Liver (tissue), 9 donors: ENCODE data around the gene FLAD1. TPM values are rescaled to one million over a fixed set of nuclear protein-coding genes. Genes with fewer than 3 reads are reported as not detected.

Experiments used
- DNase-seq: peaks from one replicate; pipeline ENCODE4 v3.0.0-alpha.2; 2017; ENCODE audit warnings: low spot score
- H3K27ac ChIP-seq, 2 donors: one replicate each; pipeline ENCODE4 v1.7.0; 2013; ENCODE audit warnings: inconsistent platforms in 2 of 2, low read length in 2 of 2, control low read depth in 1 of 2, low read depth in 1 of 2, mild to moderate bottlenecking in 1 of 2
- H3K27me3 ChIP-seq, 4 donors: one replicate each; pipeline versions ENCODE4 v1.6.1 to v1.7.0; 2013; ENCODE audit warnings: low read length in 3 of 4, inconsistent platforms in 1 of 4, mild to moderate bottlenecking in 1 of 4, moderate library complexity in 1 of 4; ENCODE audit not compliant: control insufficient read depth in 4 of 4, insufficient read depth in 4 of 4
- H3K36me3 ChIP-seq, 4 donors: one replicate each; pipeline versions ENCODE4 v1.6.1 to v1.7.0; 2013; ENCODE audit warnings: low read length in 3 of 4, mild to moderate bottlenecking in 3 of 4, low read depth in 1 of 4, moderate library complexity in 1 of 4; ENCODE audit not compliant: control insufficient read depth in 4 of 4, insufficient read depth in 3 of 4
- H3K4me1 ChIP-seq, 4 donors: one replicate each; pipeline versions ENCODE4 v1.6.1 to v1.7.0; 2013; ENCODE audit warnings: low read length in 3 of 4, mild to moderate bottlenecking in 3 of 4, moderate library complexity in 1 of 4; ENCODE audit not compliant: control insufficient read depth in 4 of 4, insufficient read depth in 4 of 4
- H3K4me3 ChIP-seq, 3 donors: one replicate each; pipeline versions ENCODE4 v1.6.1 to v1.7.0; 2013; ENCODE audit warnings: low read length in 3 of 3, control low read depth in 1 of 3, low read depth in 1 of 3, mild to moderate bottlenecking in 1 of 3
- H3K9ac ChIP-seq, 2 donors: one replicate each; pipeline ENCODE4 v1.7.0; 2013; ENCODE audit warnings: low read length in 2 of 2, mild to moderate bottlenecking in 2 of 2, moderate library complexity in 2 of 2, control low read depth in 1 of 2, low read depth in 1 of 2
- H3K9me3 ChIP-seq, 4 donors: one replicate each; pipeline versions ENCODE4 v1.6.1 to v1.7.0; 2013; ENCODE audit warnings: low read length in 3 of 4; ENCODE audit not compliant: control insufficient read depth in 4 of 4
- CTCF ChIP-seq: fragments of 150-350 bp; IDR thresholded peaks from 2 replicates; pipeline ENCODE4 v1.5.1; 2017; ENCODE audit warnings: improper control_type of control experiment, low read depth, low read length; ENCODE audit not compliant: missing input control
- EGR1 ChIP-seq, 2 donors: IDR thresholded peaks; 2 replicates each; pipeline ENCODE4 v1.6.1; 2016 to 2018; ENCODE audit warnings: antibody characterized with exemption in 2 of 2, low read depth in 2 of 2
- FOXA1 ChIP-seq: IDR thresholded peaks from 2 replicates; pipeline ENCODE4 v1.6.1; 2016; ENCODE audit warnings: antibody characterized with exemption
- FOXA2 ChIP-seq: IDR thresholded peaks from 2 replicates; pipeline ENCODE4 v1.6.1; 2016; ENCODE audit warnings: antibody characterized with exemption
- GABPA ChIP-seq, 2 donors: IDR thresholded peaks in 1 of 2; conservative IDR thresholded peaks in 1 of 2; 2 replicates each; pipeline ENCODE4 v1.6.1; 2016; ENCODE audit warnings: antibody characterized with exemption in 2 of 2, mild to moderate bottlenecking in 1 of 2, moderate library complexity in 1 of 2
- HNF4A ChIP-seq, 2 donors: conservative IDR thresholded peaks; 2 replicates each; pipeline ENCODE4 v1.6.1; 2016; ENCODE audit warnings: antibody characterized with exemption in 2 of 2, mild to moderate bottlenecking in 2 of 2
- HNF4G ChIP-seq: IDR thresholded peaks from 2 replicates; pipeline ENCODE4 v1.6.1; 2016; ENCODE audit warnings: antibody characterized with exemption
- JUND ChIP-seq, 2 donors: IDR thresholded peaks; 2 replicates each; pipeline ENCODE4 v1.6.1; 2016; ENCODE audit warnings: antibody characterized with exemption in 2 of 2
- MAX ChIP-seq: IDR thresholded peaks from 2 replicates; pipeline ENCODE4 v1.6.1; 2016; ENCODE audit warnings: antibody characterized with exemption
- NR2F2 ChIP-seq: IDR thresholded peaks from 2 replicates; pipeline ENCODE4 v1.6.1; 2016; ENCODE audit warnings: antibody characterized with exemption
- RAD21 ChIP-seq, 2 donors: IDR thresholded peaks; 2 replicates each; pipeline ENCODE4 v1.6.1; 2016; ENCODE audit warnings: antibody characterized with exemption in 2 of 2, mild to moderate bottlenecking in 2 of 2
- RXRA ChIP-seq, 2 donors: IDR thresholded peaks; 2 replicates each; pipeline ENCODE4 v1.6.1; 2017 to 2018; ENCODE audit warnings: antibody characterized with exemption in 2 of 2, mild to moderate bottlenecking in 1 of 2
- SP1 ChIP-seq: IDR thresholded peaks from 2 replicates; pipeline ENCODE4 v1.6.1; 2018; ENCODE audit warnings: antibody characterized with exemption, mild to moderate bottlenecking
- TAF1 ChIP-seq: conservative IDR thresholded peaks from 2 replicates; pipeline ENCODE4 v1.6.1; 2016; ENCODE audit warnings: antibody characterized with exemption, mild to moderate bottlenecking
- YY1 ChIP-seq: IDR thresholded peaks from 2 replicates; pipeline ENCODE4 v1.6.1; 2016; ENCODE audit warnings: antibody characterized with exemption, mild to moderate bottlenecking
- ZBTB33 ChIP-seq: IDR thresholded peaks from 2 replicates; pipeline ENCODE4 v1.6.1; 2016; ENCODE audit warnings: antibody characterized with exemption
- WGBS: extraction: QIAGEN DNeasy Blood & Tissue Kit; methylation state at CpG from one replicate; pipeline ENCODE4 v1.1.7; 2013; 5-methylcytosine and 5-hydroxymethylcytosine counted together
- polyA plus RNA-seq, 2 donors: library from polyadenylated mRNA; stranded (reverse) in 1 of 2; unstranded in 1 of 2; fragments of 200-250 nt in 1 of 2; fragments of >200 nt in 1 of 2; fragmentation: Nextera tagmentation in 1 of 2; extraction: Ambion mirVana in 1 of 2; gene quantifications; one replicate each; pipeline versions ENCODE4 v1.2.1 to v1.2.3, GENCODE V29; 2013 to 2015
- total RNA-seq, 2 donors: library from RNA; depleted of rRNA; stranded (reverse); fragments of >200 nt; gene quantifications; one replicate each; pipeline ENCODE4 v1.2.3, GENCODE V29; 2014
- TF ChIP-seq, protein P1 (sequence below): IDR thresholded peaks from 2 replicates; pipeline ENCODE4 v1.6.1; 2016; ENCODE audit warnings: antibody characterized with exemption, mild to moderate bottlenecking
- TF ChIP-seq, protein P2 (sequence below): IDR thresholded peaks from 2 replicates; pipeline ENCODE4 v1.6.1; 2016; ENCODE audit warnings: antibody characterized with exemption
- donor health status: healthy.
- donor health status: healthy.
- donor health status: healthy.
- donor health status: healthy.
- donor health status: healthy.

FLAD1 gene
- total and polyA plus RNA-seq, 4 donors: 10.4 to 31.6 (median 22.5) TPM

- peak in 1 of 2 donors; percentile 21 for TF ChIP-seq HNF4A (conservative IDR thresholded peaks at IDR 0.05)
- TF ChIP-seq CTCF: no peak
- no peak for TF ChIP-seq RAD21 (IDR thresholded peaks at IDR 0.05)
- no peak for TF ChIP-seq ZBTB33
- no peak for TF ChIP-seq HNF4G
- TF ChIP-seq FOXA2: no peak
- TF ChIP-seq MAX: no peak
- no peak for TF ChIP-seq YY1
- TF ChIP-seq, protein P1, sequence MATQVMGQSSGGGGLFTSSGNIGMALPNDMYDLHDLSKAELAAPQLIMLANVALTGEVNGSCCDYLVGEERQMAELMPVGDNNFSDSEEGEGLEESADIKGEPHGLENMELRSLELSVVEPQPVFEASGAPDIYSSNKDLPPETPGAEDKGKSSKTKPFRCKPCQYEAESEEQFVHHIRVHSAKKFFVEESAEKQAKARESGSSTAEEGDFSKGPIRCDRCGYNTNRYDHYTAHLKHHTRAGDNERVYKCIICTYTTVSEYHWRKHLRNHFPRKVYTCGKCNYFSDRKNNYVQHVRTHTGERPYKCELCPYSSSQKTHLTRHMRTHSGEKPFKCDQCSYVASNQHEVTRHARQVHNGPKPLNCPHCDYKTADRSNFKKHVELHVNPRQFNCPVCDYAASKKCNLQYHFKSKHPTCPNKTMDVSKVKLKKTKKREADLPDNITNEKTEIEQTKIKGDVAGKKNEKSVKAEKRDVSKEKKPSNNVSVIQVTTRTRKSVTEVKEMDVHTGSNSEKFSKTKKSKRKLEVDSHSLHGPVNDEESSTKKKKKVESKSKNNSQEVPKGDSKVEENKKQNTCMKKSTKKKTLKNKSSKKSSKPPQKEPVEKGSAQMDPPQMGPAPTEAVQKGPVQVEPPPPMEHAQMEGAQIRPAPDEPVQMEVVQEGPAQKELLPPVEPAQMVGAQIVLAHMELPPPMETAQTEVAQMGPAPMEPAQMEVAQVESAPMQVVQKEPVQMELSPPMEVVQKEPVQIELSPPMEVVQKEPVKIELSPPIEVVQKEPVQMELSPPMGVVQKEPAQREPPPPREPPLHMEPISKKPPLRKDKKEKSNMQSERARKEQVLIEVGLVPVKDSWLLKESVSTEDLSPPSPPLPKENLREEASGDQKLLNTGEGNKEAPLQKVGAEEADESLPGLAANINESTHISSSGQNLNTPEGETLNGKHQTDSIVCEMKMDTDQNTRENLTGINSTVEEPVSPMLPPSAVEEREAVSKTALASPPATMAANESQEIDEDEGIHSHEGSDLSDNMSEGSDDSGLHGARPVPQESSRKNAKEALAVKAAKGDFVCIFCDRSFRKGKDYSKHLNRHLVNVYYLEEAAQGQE: no peak
- TF ChIP-seq NR2F2: no peak
- TF ChIP-seq FOXA1: no peak
- peak; percentile 27 for TF ChIP-seq SP1
- TF ChIP-seq RXRA (IDR thresholded peaks at IDR 0.05): peak in 1 of 2 donors; percentile 8
- TF ChIP-seq, protein P2, sequence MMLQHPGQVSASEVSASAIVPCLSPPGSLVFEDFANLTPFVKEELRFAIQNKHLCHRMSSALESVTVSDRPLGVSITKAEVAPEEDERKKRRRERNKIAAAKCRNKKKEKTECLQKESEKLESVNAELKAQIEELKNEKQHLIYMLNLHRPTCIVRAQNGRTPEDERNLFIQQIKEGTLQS: no peak
- TF ChIP-seq GABPA (IDR thresholded peaks at IDR 0.05 in 1 of 2, conservative IDR thresholded peaks at IDR 0.05 in 1 of 2): no peak
- TF ChIP-seq EGR1 (IDR thresholded peaks at IDR 0.05; ENCODE audit: low read depth in 2 of 2): no peak
- no peak for TF ChIP-seq TAF1
- TF ChIP-seq JUND (IDR thresholded peaks at IDR 0.05): no peak
- Histone ChIP-seq H3K4me3 (no peak overlapping the region), H3K9me3 (no peaks in the 10 kb centered on the region), H3K9ac (no peak overlapping the region), H3K4me1 (peaks cover 6 to 26% (median 17%) of the 10 kb centered on the region in 4 donors), H3K36me3 (no peaks in the 10 kb centered on the region), H3K27me3 (no peaks in the 10 kb centered on the region), H3K27ac (peak overlapping the region in 1 of 2 donors; percentile 38)
- WGBS: 47% methylated on average over 8 of the region's 8 CpGs
- DNase-seq: no peak
Measured at GRCh38 chr1:155038602-155039307, 55.6 kb downstream of the FLAD1 start.
